HCT116 (cell line): ENCODE results near the gene SPON1.

Source experiments
- ATF3 ChIP-seq: IDR thresholded peaks from 2 replicates; pipeline ENCODE4 v1.6.1; 2012
- CEBPB ChIP-seq: IDR thresholded peaks from 2 replicates; pipeline ENCODE4 v1.6.1; 2012; ENCODE audit warnings: low read depth
- CTCF ChIP-seq, 3 experiments: fragments of 200-600 bp in 1 of 3; sonication (generic) in 1 of 3; IDR thresholded peaks in 2 of 3; conservative IDR thresholded peaks in 1 of 3; 2 replicates each; pipeline ENCODE4 v1.5.1; 2012 to 2017; ENCODE audit warnings: low read depth in 2 of 3, low read length in 2 of 3, antibody characterized with exemption in 1 of 3, borderline replicate concordance in 1 of 3, control low read depth in 1 of 3, mild to moderate bottlenecking in 1 of 3, mixed read lengths in 1 of 3, mixed run types in 1 of 3, moderate library complexity in 1 of 3; ENCODE audit not compliant: insufficient read depth in 1 of 3
- EGR1 ChIP-seq: IDR thresholded peaks from 2 replicates; pipeline ENCODE4 v1.6.1; 2012; ENCODE audit warnings: low read depth
- EZH2 ChIP-seq: fragments of 200-600 bp; sonication (generic); IDR thresholded peaks from 2 replicates; pipeline ENCODE4 v1.6.1; 2017; ENCODE audit warnings: antibody characterized with exemption, mixed run types
- FOSL1 ChIP-seq: IDR thresholded peaks from 2 replicates; pipeline ENCODE4 v1.6.1; 2012; ENCODE audit warnings: low read depth
- JUND ChIP-seq: IDR thresholded peaks from 2 replicates; pipeline ENCODE4 v1.6.1; 2012
- POLR2A ChIP-seq: IDR thresholded peaks from 2 replicates; pipeline ENCODE4 v1.7.0; 2011; ENCODE audit warnings: borderline replicate concordance; ENCODE audit not compliant: insufficient read depth, insufficient read length; ENCODE audit errors: extremely low read depth
- POLR2AphosphoS5 ChIP-seq: IDR thresholded peaks from 2 replicates; pipeline ENCODE4 v1.6.1; 2011; ENCODE audit warnings: mild to moderate bottlenecking, low read depth, low read length, moderate library complexity
- RAD21 ChIP-seq: IDR thresholded peaks from 2 replicates; pipeline ENCODE4 v1.6.1; 2012; ENCODE audit warnings: low read depth, mild to moderate bottlenecking
- REST ChIP-seq: IDR thresholded peaks from 2 replicates; pipeline ENCODE4 v1.6.1; 2012; ENCODE audit warnings: low read depth
- SIN3A ChIP-seq: IDR thresholded peaks from 2 replicates; pipeline ENCODE4 v1.6.1; 2012; ENCODE audit warnings: low read depth
- SP1 ChIP-seq: IDR thresholded peaks from 2 replicates; pipeline ENCODE4 v1.6.1; 2012; ENCODE audit warnings: low read depth
- ZNF274 ChIP-seq: fragments of 200-500 bp; sonication (Bioruptor generic); IDR thresholded peaks from 2 replicates; pipeline ENCODE4 v1.6.1; 2014; ENCODE audit warnings: mild to moderate bottlenecking, low read depth, low read length, inconsistent platforms

- TF ChIP-seq CTCF (IDR thresholded peaks at IDR 0.05 in 2 of 3, conservative IDR thresholded peaks at IDR 0.05 in 1 of 3; ENCODE audit: borderline replicate concordance in 1 of 3, insufficient read depth in 1 of 3, low read depth in 2 of 3, low read length in 2 of 3) = no peak
- TF ChIP-seq JUND = no peak
- no peak for TF ChIP-seq POLR2A
- no peak for TF ChIP-seq REST
- no peak for TF ChIP-seq RAD21
- TF ChIP-seq POLR2AphosphoS5 = no peak
- TF ChIP-seq EGR1 = no peak
- TF ChIP-seq CEBPB = no peak
- TF ChIP-seq ATF3 = no peak
- no peak for TF ChIP-seq EZH2
- no peak for TF ChIP-seq SP1
- no peak for TF ChIP-seq FOSL1
- TF ChIP-seq ZNF274 = no peak
- TF ChIP-seq SIN3A = no peak
Observed at GRCh38 chr11:14132312-14132711, 169.8 kb downstream of the SPON1 start.
